Liver (tissue), 9 donors: ENCODE results near the gene EFHD2. TPM values are rescaled to one million over a fixed set of nuclear protein-coding genes. Genes with fewer than 3 reads are reported as not detected.

Experiments used
- DNase-seq: peaks from one replicate; pipeline ENCODE4 v3.0.0-alpha.2; 2017; ENCODE audit warnings: low spot score
- H3K27ac ChIP-seq, 2 donors: one replicate each; pipeline ENCODE4 v1.7.0; 2013; ENCODE audit warnings: inconsistent platforms in 2 of 2, low read length in 2 of 2, control low read depth in 1 of 2, low read depth in 1 of 2, mild to moderate bottlenecking in 1 of 2
- H3K27me3 ChIP-seq, 4 donors: one replicate each; pipeline versions ENCODE4 v1.6.1 to v1.7.0; 2013; ENCODE audit warnings: low read length in 3 of 4, inconsistent platforms in 1 of 4, mild to moderate bottlenecking in 1 of 4, moderate library complexity in 1 of 4; ENCODE audit not compliant: control insufficient read depth in 4 of 4, insufficient read depth in 4 of 4
- H3K36me3 ChIP-seq, 4 donors: one replicate each; pipeline versions ENCODE4 v1.6.1 to v1.7.0; 2013; ENCODE audit warnings: low read length in 3 of 4, mild to moderate bottlenecking in 3 of 4, low read depth in 1 of 4, moderate library complexity in 1 of 4; ENCODE audit not compliant: control insufficient read depth in 4 of 4, insufficient read depth in 3 of 4
- H3K4me1 ChIP-seq, 4 donors: one replicate each; pipeline versions ENCODE4 v1.6.1 to v1.7.0; 2013; ENCODE audit warnings: low read length in 3 of 4, mild to moderate bottlenecking in 3 of 4, moderate library complexity in 1 of 4; ENCODE audit not compliant: control insufficient read depth in 4 of 4, insufficient read depth in 4 of 4
- H3K4me3 ChIP-seq, 3 donors: one replicate each; pipeline versions ENCODE4 v1.6.1 to v1.7.0; 2013; ENCODE audit warnings: low read length in 3 of 3, control low read depth in 1 of 3, low read depth in 1 of 3, mild to moderate bottlenecking in 1 of 3
- H3K9ac ChIP-seq, 2 donors: one replicate each; pipeline ENCODE4 v1.7.0; 2013; ENCODE audit warnings: low read length in 2 of 2, mild to moderate bottlenecking in 2 of 2, moderate library complexity in 2 of 2, control low read depth in 1 of 2, low read depth in 1 of 2
- H3K9me3 ChIP-seq, 4 donors: one replicate each; pipeline versions ENCODE4 v1.6.1 to v1.7.0; 2013; ENCODE audit warnings: low read length in 3 of 4; ENCODE audit not compliant: control insufficient read depth in 4 of 4
- ATF3 ChIP-seq: IDR thresholded peaks from 2 replicates; pipeline ENCODE4 v1.6.1; 2016; ENCODE audit warnings: antibody characterized with exemption
- CTCF ChIP-seq: fragments of 150-350 bp; IDR thresholded peaks from 2 replicates; pipeline ENCODE4 v1.5.1; 2017; ENCODE audit warnings: improper control_type of control experiment, low read depth, low read length; ENCODE audit not compliant: missing input control
- EGR1 ChIP-seq, 2 donors: IDR thresholded peaks; 2 replicates each; pipeline ENCODE4 v1.6.1; 2016 to 2018; ENCODE audit warnings: antibody characterized with exemption in 2 of 2, low read depth in 2 of 2
- FOXA1 ChIP-seq: IDR thresholded peaks from 2 replicates; pipeline ENCODE4 v1.6.1; 2016; ENCODE audit warnings: antibody characterized with exemption
- FOXA2 ChIP-seq: IDR thresholded peaks from 2 replicates; pipeline ENCODE4 v1.6.1; 2016; ENCODE audit warnings: antibody characterized with exemption
- GABPA ChIP-seq, 2 donors: IDR thresholded peaks in 1 of 2; conservative IDR thresholded peaks in 1 of 2; 2 replicates each; pipeline ENCODE4 v1.6.1; 2016; ENCODE audit warnings: antibody characterized with exemption in 2 of 2, mild to moderate bottlenecking in 1 of 2, moderate library complexity in 1 of 2
- HNF4A ChIP-seq, 2 donors: conservative IDR thresholded peaks; 2 replicates each; pipeline ENCODE4 v1.6.1; 2016; ENCODE audit warnings: antibody characterized with exemption in 2 of 2, mild to moderate bottlenecking in 2 of 2
- HNF4G ChIP-seq: IDR thresholded peaks from 2 replicates; pipeline ENCODE4 v1.6.1; 2016; ENCODE audit warnings: antibody characterized with exemption
- JUND ChIP-seq, 2 donors: IDR thresholded peaks; 2 replicates each; pipeline ENCODE4 v1.6.1; 2016; ENCODE audit warnings: antibody characterized with exemption in 2 of 2
- MAX ChIP-seq: IDR thresholded peaks from 2 replicates; pipeline ENCODE4 v1.6.1; 2016; ENCODE audit warnings: antibody characterized with exemption
- NR2F2 ChIP-seq: IDR thresholded peaks from 2 replicates; pipeline ENCODE4 v1.6.1; 2016; ENCODE audit warnings: antibody characterized with exemption
- RAD21 ChIP-seq, 2 donors: IDR thresholded peaks; 2 replicates each; pipeline ENCODE4 v1.6.1; 2016; ENCODE audit warnings: antibody characterized with exemption in 2 of 2, mild to moderate bottlenecking in 2 of 2
- REST ChIP-seq: IDR thresholded peaks from 2 replicates; pipeline ENCODE4 v1.6.1; 2016; ENCODE audit warnings: antibody characterized with exemption, mild to moderate bottlenecking
- RXRA ChIP-seq, 2 donors: IDR thresholded peaks; 2 replicates each; pipeline ENCODE4 v1.6.1; 2017 to 2018; ENCODE audit warnings: antibody characterized with exemption in 2 of 2, mild to moderate bottlenecking in 1 of 2
- TAF1 ChIP-seq: conservative IDR thresholded peaks from 2 replicates; pipeline ENCODE4 v1.6.1; 2016; ENCODE audit warnings: antibody characterized with exemption, mild to moderate bottlenecking
- YY1 ChIP-seq: IDR thresholded peaks from 2 replicates; pipeline ENCODE4 v1.6.1; 2016; ENCODE audit warnings: antibody characterized with exemption, mild to moderate bottlenecking
- ZBTB33 ChIP-seq: IDR thresholded peaks from 2 replicates; pipeline ENCODE4 v1.6.1; 2016; ENCODE audit warnings: antibody characterized with exemption
- WGBS: extraction: QIAGEN DNeasy Blood & Tissue Kit; methylation state at CpG from one replicate; pipeline ENCODE4 v1.1.7; 2013; 5-methylcytosine and 5-hydroxymethylcytosine counted together
- polyA plus RNA-seq, 2 donors: library from polyadenylated mRNA; stranded (reverse) in 1 of 2; unstranded in 1 of 2; fragments of 200-250 nt in 1 of 2; fragments of >200 nt in 1 of 2; fragmentation: Nextera tagmentation in 1 of 2; extraction: Ambion mirVana in 1 of 2; gene quantifications; one replicate each; pipeline versions ENCODE4 v1.2.1 to v1.2.3, GENCODE V29; 2013 to 2015
- total RNA-seq, 2 donors: library from RNA; depleted of rRNA; stranded (reverse); fragments of >200 nt; gene quantifications; one replicate each; pipeline ENCODE4 v1.2.3, GENCODE V29; 2014
- donor health status: healthy.
- donor health status: healthy.
- donor health status: healthy.
- donor health status: healthy.
- donor health status: healthy.

Gene EFHD2
- total and polyA plus RNA-seq, 4 donors: 7.4 to 23.0 (median 11.7) TPM

- Histone ChIP-seq H3K4me1 (peaks cover 2 to 14% (median 6%) of the 10 kb centered on the region in 4 donors), H3K4me3 (no peak overlapping the region), H3K27ac (no peak overlapping the region), H3K36me3 (no peaks in the 10 kb centered on the region), H3K9ac (no peak overlapping the region), H3K27me3 (no peaks in the 10 kb centered on the region), H3K9me3 (no peaks in the 10 kb centered on the region)
- no peak for TF ChIP-seq YY1
- TF ChIP-seq TAF1: no peak
- TF ChIP-seq HNF4G: no peak
- TF ChIP-seq FOXA2: no peak
- no peak for TF ChIP-seq REST
- no peak for TF ChIP-seq GABPA (IDR thresholded peaks at IDR 0.05 in 1 of 2, conservative IDR thresholded peaks at IDR 0.05 in 1 of 2)
- no peak for TF ChIP-seq FOXA1
- TF ChIP-seq HNF4A (conservative IDR thresholded peaks at IDR 0.05): no peak
- TF ChIP-seq JUND (IDR thresholded peaks at IDR 0.05): no peak
- TF ChIP-seq MAX: no peak
- 73% methylated on average over 10 of the region's 11 CpGs for WGBS
- DNase-seq: no peak
Measured at GRCh38 chr1:15406614-15407559, 2.8 kb upstream of the EFHD2 start.

GRCh38 chr1:15407580-15407979, 2.1 kb upstream of the EFHD2 start:
- Histone ChIP-seq H3K36me3 (no peaks in the 10 kb centered on the region), H3K4me1 (peaks cover 2 to 14% (median 6%) of the 10 kb centered on the region in 4 donors), H3K9ac (no peak overlapping the region), H3K9me3 (no peaks in the 10 kb centered on the region), H3K4me3 (no peak overlapping the region), H3K27me3 (no peaks in the 10 kb centered on the region), H3K27ac (no peak overlapping the region)
- no peak for DNase-seq
- 86% methylated on average over 7 of the region's 7 CpGs for WGBS
- no peak for TF ChIP-seq FOXA1
- TF ChIP-seq TAF1: no peak
- TF ChIP-seq HNF4A (conservative IDR thresholded peaks at IDR 0.05): no peak
- no peak for TF ChIP-seq MAX
- no peak for TF ChIP-seq ZBTB33
- TF ChIP-seq REST: no peak
- no peak for TF ChIP-seq CTCF
- TF ChIP-seq RXRA (IDR thresholded peaks at IDR 0.05): no peak
- TF ChIP-seq NR2F2: no peak
- no peak for TF ChIP-seq ATF3
- no peak for TF ChIP-seq EGR1 (IDR thresholded peaks at IDR 0.05; ENCODE audit: low read depth in 2 of 2)
- TF ChIP-seq YY1: no peak
- no peak for TF ChIP-seq FOXA2
- no peak for TF ChIP-seq GABPA (IDR thresholded peaks at IDR 0.05 in 1 of 2, conservative IDR thresholded peaks at IDR 0.05 in 1 of 2)
- TF ChIP-seq JUND (IDR thresholded peaks at IDR 0.05): no peak
- no peak for TF ChIP-seq RAD21 (IDR thresholded peaks at IDR 0.05)
